ENCODE data around the gene ZFR. TPM values are rescaled to one million over a fixed set of nuclear protein-coding genes. Genes with fewer than 3 reads are reported as not detected.
"Not testable (repeated sequence)": the region's sequence is repeated elsewhere in the genome, so short reads cannot be mapped to it uniquely, and the experiment has no call there.

The ZFR gene
- total RNA-seq, 1 donor from 2014 or later = 89.8 TPM

GRCh38 chr5:32322882-32323281 is 121.7 kb downstream of the ZFR start:
- no peak overlapping the region for H3K27ac Mint-ChIP-seq (ENCODE audit: unreplicated experiment)
- peaks cover 5% of the 10 kb centered on the region for H3K9me3 Mint-ChIP-seq
- H3K36me3 Mint-ChIP-seq (ENCODE audit: low read depth) = no peaks in the 10 kb centered on the region
- no peaks in the 10 kb centered on the region for H3K27me3 Mint-ChIP-seq (ENCODE audit: low read depth)
- no peak for DNase-seq (ENCODE audit: low read depth, low spot score)
- no peaks in the 10 kb centered on the region for H3K4me1 Mint-ChIP-seq
- H3K4me3 Mint-ChIP-seq = no peak overlapping the region
- no peak for TF ChIP-seq CTCF (conservative IDR thresholded peaks at IDR 0.05)

GRCh38 chr5:32321787-32322186 is 122.8 kb downstream of the ZFR start:
- DNase-seq (ENCODE audit: low read depth, low spot score); H3K9me3 Mint-ChIP-seq; H3K27ac Mint-ChIP-seq (ENCODE audit: unreplicated experiment); H3K27me3 Mint-ChIP-seq (ENCODE audit: low read depth); H3K4me1 Mint-ChIP-seq; H3K36me3 Mint-ChIP-seq (ENCODE audit: low read depth); H3K4me3 Mint-ChIP-seq: not testable (repeated sequence)

GRCh38 chr5:32320576-32320975 is 124.0 kb downstream of the ZFR start:
- TF ChIP-seq CTCF (conservative IDR thresholded peaks at IDR 0.05) = no peak
- peaks cover 3% of the 10 kb centered on the region for H3K27me3 Mint-ChIP-seq (ENCODE audit: low read depth)
- H3K27ac Mint-ChIP-seq (ENCODE audit: unreplicated experiment) = no peak overlapping the region
- H3K36me3 Mint-ChIP-seq (ENCODE audit: low read depth) = no peaks in the 10 kb centered on the region
- H3K4me1 Mint-ChIP-seq = no peaks in the 10 kb centered on the region
- H3K9me3 Mint-ChIP-seq = peaks cover 5% of the 10 kb centered on the region
- H3K4me3 Mint-ChIP-seq = no peak overlapping the region
- no peak for DNase-seq (ENCODE audit: low read depth, low spot score)

- Mint-ChIP-seq H3K4me1 (no peaks in the 10 kb centered on the region), H3K4me3 (no peak overlapping the region), H3K36me3 (ENCODE audit: low read depth) (no peaks in the 10 kb centered on the region), H3K9me3 (peaks cover 5% of the 10 kb centered on the region), H3K27me3 (ENCODE audit: low read depth) (peaks cover 3% of the 10 kb centered on the region), H3K27ac (ENCODE audit: unreplicated experiment) (no peak overlapping the region)
- TF ChIP-seq CTCF (conservative IDR thresholded peaks at IDR 0.05) = no peak
- DNase-seq (ENCODE audit: low read depth, low spot score) = no peak
Observed at GRCh38 chr5:32319926-32320543, 124.5 kb downstream of the ZFR start.

GRCh38 chr5:32319392-32319791 is 125.1 kb downstream of the ZFR start:
- Mint-ChIP-seq H3K27me3 (ENCODE audit: low read depth) (peaks cover 3% of the 10 kb centered on the region), H3K27ac (ENCODE audit: unreplicated experiment) (no peak overlapping the region), H3K4me1 (no peaks in the 10 kb centered on the region), H3K9me3 (peaks cover 5% of the 10 kb centered on the region), H3K36me3 (ENCODE audit: low read depth) (no peaks in the 10 kb centered on the region), H3K4me3 (no peak overlapping the region)
- no peak for TF ChIP-seq CTCF (conservative IDR thresholded peaks at IDR 0.05)
- no peak for DNase-seq (ENCODE audit: low read depth, low spot score)

- no peak overlapping the region for H3K4me3 Mint-ChIP-seq
- TF ChIP-seq CTCF (conservative IDR thresholded peaks at IDR 0.05) = no peak
- DNase-seq (ENCODE audit: low read depth, low spot score) = no peak
- H3K4me1 Mint-ChIP-seq = peaks cover 4% of the 10 kb centered on the region
- no peak overlapping the region for H3K27ac Mint-ChIP-seq (ENCODE audit: unreplicated experiment)
- H3K9me3 Mint-ChIP-seq = peaks cover 5% of the 10 kb centered on the region
- H3K36me3 Mint-ChIP-seq (ENCODE audit: low read depth) = no peaks in the 10 kb centered on the region
- peaks cover 3% of the 10 kb centered on the region for H3K27me3 Mint-ChIP-seq (ENCODE audit: low read depth)
Observed at GRCh38 chr5:32317041-32317440, 127.5 kb downstream of the ZFR start.

Data from neural crest cell (in vitro differentiated cells).